ENCODE data around the gene C12orf42. TPM values are rescaled to one million over a fixed set of nuclear protein-coding genes. Genes with fewer than 3 reads are reported as not detected.
A peak's percentile ranks its signal among the peaks of the same experiment; 100 is the strongest.

The C12orf42 gene
- total RNA-seq: 1 to 10 TPM in 1 of 8 experiments, under 1 TPM in 3, not detected in 4; 0.14 to 1.1 (median 0.23) TPM

DNA sequence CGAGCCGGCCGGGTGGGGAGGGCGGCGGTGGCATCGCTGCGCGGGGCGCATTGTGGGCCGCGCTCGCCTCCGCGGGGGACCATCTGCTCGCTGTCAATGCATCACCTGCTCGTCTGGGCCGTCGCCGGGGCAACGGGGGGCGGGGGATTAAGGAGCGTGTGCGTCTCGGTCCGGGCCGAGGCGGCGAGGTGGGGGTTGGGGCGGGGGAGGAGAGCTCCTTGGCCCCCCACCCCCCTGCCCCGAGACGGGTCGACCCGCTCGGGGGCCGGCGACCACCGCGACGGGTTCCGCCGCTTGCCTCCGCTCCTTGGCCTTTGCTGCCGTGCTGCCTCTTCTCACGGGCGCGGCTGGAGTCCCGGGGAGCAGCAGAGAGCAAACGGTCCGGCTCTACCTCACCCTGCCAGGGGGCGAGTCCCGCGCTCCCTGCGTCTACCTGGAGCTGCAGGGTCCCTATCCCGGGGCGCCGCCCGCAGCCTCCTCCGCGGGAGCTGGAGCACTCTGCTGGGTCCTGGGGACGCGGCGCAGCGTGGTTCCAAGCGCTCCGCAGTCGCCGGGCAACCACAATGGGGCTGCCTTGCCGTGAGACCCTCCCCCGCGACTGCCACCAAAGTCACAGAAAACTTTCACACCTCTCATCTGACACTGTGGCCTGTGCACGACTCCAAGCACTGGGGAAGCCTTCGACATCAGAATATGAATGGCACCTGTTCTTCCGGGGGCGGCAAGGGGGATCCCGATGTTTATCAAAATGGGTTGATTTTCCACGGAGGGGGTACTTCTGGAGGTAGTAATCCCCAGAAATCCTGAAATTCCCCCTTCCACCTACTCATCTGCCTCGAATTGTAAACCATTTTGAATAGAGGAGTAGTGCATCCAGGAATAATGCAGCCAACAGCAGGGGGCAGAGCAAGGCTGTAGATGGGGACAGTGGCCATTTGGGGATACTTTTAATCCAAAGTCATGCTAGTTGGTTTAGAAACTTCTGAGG is at the start of gene C12orf42:
Gene C12orf42 (minus strand): TSS at position 500 of the 988 bp plus-strand sequence. CDS start 17,542 bp downstream, outside the sequence.
- peak within 1 kb of the TSS; percentile 9 to 75 for H3K27ac ChIP-seq

DNA sequence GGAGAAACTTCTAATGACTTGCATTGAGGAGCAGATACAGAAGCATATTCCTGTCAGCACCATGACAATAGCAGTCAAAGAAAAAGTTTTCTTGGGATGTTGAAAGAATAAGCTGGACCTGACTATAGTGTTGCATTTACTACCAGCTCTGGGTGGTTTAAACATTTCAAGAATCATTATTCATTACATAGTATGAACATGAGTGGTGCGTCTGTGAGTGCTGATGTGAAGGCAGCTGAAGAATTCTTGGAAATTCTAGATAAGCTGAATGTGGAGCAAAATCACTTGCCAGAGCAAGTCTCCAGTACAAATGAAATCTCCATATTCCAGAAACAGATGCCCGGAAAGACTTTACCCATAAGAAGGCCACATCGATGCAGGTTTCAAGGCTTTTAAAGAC is 46.3 kb upstream of the C12orf42 start:
- H3K27ac ChIP-seq: no peak overlapping the region
- in situ Hi-C loops (cut with MboI; ENCODE audit: low pct_unique_long_range_greater_than_20kb in 2 of 9, low sequenced_read_pairs in 9 of 9, unreplicated experiment in 9 of 9): loop anchor here in 5 of 9 experiments (10.0 to 25.0 kb wide), 2 partner anchors 597 to 605 kb away; no protein-coding TSS in a partner anchor
- no peaks in the 10 kb centered on the region for H3K4me1 ChIP-seq (replicated peaks in 1 of 2)
- no peak overlapping the region for H3K4me3 ChIP-seq
- no peak for ATAC-seq (replicated peaks in 6 of 8)
- WGBS, 10 experiments: 38 to 100% (median 96%) methylated on average over 2 to 3 of the region's 3 CpGs; no CpG with 5 or more reads in 4 of the 10 experiments

More for the DNA sequence above, at the start of gene C12orf42:
- Histone ChIP-seq H3K4me1 (replicated peaks in 1 of 2) (peaks cover 6 to 21% of the 10 kb centered on the region in 2 donors), H3K4me3 (peak within 1 kb of the TSS; percentile 41 to 54 (median 48))
- in situ Hi-C loops (cut with MboI; ENCODE audit: low pct_unique_long_range_greater_than_20kb in 2 of 9, low sequenced_read_pairs in 9 of 9, unreplicated experiment in 9 of 9): no loop called here
- 0% methylated on average over 4 to 6 of the region's 77 CpGs; no CpG with 5 or more reads in 8 of the 10 experiments for WGBS, 10 experiments
- peak; percentile 69 to 93 (median 89) for ATAC-seq (replicated peaks in 6 of 8)

DNA sequence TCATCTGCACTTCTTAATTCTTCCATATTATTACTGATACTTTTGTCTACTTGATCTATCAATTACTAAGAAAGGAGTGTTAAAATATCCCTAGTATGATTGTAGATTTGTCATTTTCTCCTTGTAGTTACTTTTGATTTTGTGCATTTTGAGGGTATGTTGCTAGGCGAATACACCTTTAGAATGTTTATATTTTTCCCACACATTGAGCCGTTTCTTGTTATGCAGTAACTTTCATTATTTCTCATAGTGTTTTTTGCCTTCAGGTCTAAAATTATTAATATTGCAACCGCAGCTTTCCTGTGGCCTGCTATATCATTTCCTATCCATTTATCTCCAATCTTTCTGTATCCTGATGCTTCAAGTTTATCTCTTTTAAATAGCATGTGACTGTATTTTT is 44.6 kb upstream of the C12orf42 start:
- ATAC-seq (replicated peaks in 6 of 8): no peak
- Histone ChIP-seq H3K4me1 (replicated peaks in 1 of 2) (no peaks in the 10 kb centered on the region), H3K27ac (no peak overlapping the region), H3K4me3 (no peak overlapping the region)
- in situ Hi-C loops (cut with MboI; ENCODE audit: low pct_unique_long_range_greater_than_20kb in 2 of 9, low sequenced_read_pairs in 9 of 9, unreplicated experiment in 9 of 9): loop anchor here in 5 of 9 experiments (10.0 to 25.0 kb wide), 2 partner anchors 596 to 603 kb away; no protein-coding TSS in a partner anchor
- WGBS, 10 experiments: 0 to 94% (median 65%) methylated on average over 1 to 3 of the region's 3 CpGs

DNA sequence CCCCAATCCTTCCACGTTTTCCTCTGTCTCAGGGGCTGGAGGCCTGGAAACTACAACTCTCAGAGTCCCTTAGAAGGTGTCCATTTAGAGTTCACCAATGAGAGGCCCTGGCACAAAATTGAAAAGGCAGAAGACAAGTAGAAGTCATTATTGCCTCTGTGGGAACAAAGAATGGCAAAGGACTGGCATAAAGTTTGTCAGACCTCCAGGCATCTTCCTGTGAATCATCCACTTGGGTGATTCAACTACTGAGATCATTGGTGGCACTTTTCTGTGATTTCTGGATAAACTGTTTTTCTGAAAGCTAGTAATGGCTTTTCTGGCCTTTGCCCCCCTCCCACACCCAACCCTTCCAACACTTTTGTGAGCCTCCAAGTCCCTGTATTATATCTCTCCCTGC is 42.6 kb upstream of the C12orf42 start:
- no peak overlapping the region for H3K4me3 ChIP-seq
- in situ Hi-C loops (cut with MboI; ENCODE audit: low pct_unique_long_range_greater_than_20kb in 2 of 9, low sequenced_read_pairs in 9 of 9, unreplicated experiment in 9 of 9): loop anchor here in 2 of 9 experiments (25.0 kb wide), 1 partner anchor 601 kb away; no protein-coding TSS in a partner anchor
- no peak for ATAC-seq (replicated peaks in 6 of 8)
- H3K27ac ChIP-seq: no peak overlapping the region
- no peaks in the 10 kb centered on the region for H3K4me1 ChIP-seq (replicated peaks in 1 of 2)
- 0 to 80% (median 63%) methylated on average over 1 of the region's 1 CpG; no CpG with 5 or more reads in 2 of the 10 experiments for WGBS, 10 experiments

DNA sequence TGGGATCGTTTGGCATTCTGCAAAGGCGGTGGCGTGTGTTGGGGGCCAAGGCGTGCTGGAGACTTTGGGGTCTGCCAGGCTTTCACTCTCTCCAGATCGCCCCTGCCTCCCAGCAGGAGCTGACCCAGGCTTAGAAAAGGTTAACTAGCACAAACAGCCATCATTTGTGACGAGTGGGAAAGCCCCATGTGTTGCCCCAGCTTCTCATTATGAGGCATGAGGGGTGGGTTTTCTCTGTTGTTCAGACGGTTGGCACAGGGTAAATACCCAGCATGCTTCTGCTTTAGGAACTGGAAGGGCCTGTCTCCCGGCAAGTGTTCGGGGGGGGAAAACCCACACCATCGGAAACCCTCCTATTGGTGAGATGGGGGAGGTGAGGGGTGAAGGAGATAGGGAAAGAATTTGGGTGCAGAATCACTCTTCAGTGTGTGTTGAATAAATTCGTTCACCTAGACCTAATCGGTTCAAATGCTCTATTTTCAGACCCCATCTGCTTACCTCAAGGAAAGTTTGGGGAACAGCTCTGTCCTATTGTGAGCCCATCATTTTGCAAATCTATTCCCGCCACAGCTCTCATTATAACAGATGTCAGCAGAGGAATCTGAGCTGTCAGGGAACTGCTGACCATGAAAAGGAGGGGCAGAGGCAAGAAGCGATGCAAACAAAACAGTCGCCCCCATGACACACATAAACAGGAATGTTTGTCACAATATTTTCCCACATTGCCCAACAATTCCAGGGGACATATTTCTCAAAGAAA is 34.7 kb upstream of the C12orf42 start:
- in situ Hi-C loops (cut with MboI; ENCODE audit: low pct_unique_long_range_greater_than_20kb in 2 of 9, low sequenced_read_pairs in 9 of 9, unreplicated experiment in 9 of 9): loop anchor here in 2 of 9 experiments (25.0 kb wide), 1 partner anchor 593 kb away; no protein-coding TSS in a partner anchor
- WGBS, 10 experiments: 0 to 59% (median 23%) methylated on average over 1 to 7 of the region's 15 CpGs
- ATAC-seq (replicated peaks in 6 of 8): peak in 3 of 8 experiments; percentile 43 to 62 (median 55)
- H3K4me1 ChIP-seq (replicated peaks in 1 of 2): peaks cover 10% of the 10 kb centered on the region in 2 donors
- no peak overlapping the region for H3K4me3 ChIP-seq
- H3K27ac ChIP-seq: no peak overlapping the region

DNA sequence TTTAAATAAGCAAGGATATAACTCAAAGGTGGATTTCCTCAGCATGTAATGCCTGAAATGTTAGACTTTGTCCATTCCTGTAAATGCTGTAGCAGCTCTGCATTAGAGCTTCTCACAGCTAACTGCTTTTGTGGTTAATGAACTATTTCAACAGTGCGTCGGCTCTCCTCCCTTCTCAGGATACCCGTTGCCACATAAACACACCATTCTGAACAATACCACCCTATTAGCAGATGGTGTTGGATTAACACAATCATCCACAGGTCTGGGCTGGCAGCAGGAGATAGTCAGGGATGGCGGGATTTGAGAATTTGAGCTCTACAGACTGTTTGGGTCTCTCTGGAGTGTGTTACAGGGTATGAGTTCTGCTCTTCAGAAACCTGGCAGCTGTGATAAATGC is 33.5 kb upstream of the C12orf42 start:
- Histone ChIP-seq H3K4me3 (no peak overlapping the region), H3K27ac (no peak overlapping the region), H3K4me1 (replicated peaks in 1 of 2) (peaks cover 10% of the 10 kb centered on the region in 2 donors)
- 0 to 86% (median 66%) methylated on average over 1 to 4 of the region's 4 CpGs; no CpG with 5 or more reads in 2 of the 10 experiments for WGBS, 10 experiments
- in situ Hi-C loops (cut with MboI; ENCODE audit: low pct_unique_long_range_greater_than_20kb in 2 of 9, low sequenced_read_pairs in 9 of 9, unreplicated experiment in 9 of 9): loop anchor here in 2 of 9 experiments (25.0 kb wide), 1 partner anchor 592 kb away; no protein-coding TSS in a partner anchor
- ATAC-seq (replicated peaks in 6 of 8): no peak

DNA sequence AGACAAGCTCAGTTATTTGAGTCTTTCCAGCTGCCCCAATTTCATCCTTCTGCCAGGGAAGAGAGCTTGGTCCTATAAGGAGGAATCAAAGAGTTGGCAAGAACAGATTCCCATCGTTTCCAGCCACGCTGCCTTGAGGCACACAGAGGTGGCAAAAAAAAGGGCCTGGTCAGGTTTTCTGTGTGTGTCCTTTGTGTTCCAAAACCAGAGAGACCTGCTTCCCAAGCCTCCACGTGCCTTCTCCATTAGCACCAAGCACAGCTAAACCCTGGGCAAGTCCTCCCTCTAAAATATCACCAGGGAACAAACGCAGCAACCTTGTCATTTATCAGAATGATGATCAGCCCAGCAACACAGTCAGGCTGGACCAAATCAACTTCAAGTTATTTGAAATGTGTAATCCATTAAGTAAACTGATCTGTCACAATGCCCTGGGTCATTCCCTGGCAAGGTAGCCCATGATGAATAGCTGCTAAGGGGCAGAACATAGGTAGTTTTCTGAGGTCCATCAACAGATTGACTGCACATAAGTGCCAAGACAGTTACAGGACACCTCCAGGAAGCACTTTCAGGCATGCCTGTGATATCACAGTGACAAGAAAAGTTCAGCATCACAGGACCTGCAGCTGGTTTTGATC is 28.6 kb upstream of the C12orf42 start:
- WGBS, 10 experiments: 0 to 100% (median 52%) methylated on average over 1 to 4 of the region's 4 CpGs; no CpG with 5 or more reads in 2 of the 10 experiments
- in situ Hi-C loops (cut with MboI; ENCODE audit: low pct_unique_long_range_greater_than_20kb in 2 of 9, low sequenced_read_pairs in 9 of 9, unreplicated experiment in 9 of 9): no loop called here
- Histone ChIP-seq H3K4me1 (replicated peaks in 1 of 2) (no peaks in the 10 kb centered on the region), H3K4me3 (no peak overlapping the region), H3K27ac (no peak overlapping the region)
- no peak for ATAC-seq (replicated peaks in 6 of 8)

DNA sequence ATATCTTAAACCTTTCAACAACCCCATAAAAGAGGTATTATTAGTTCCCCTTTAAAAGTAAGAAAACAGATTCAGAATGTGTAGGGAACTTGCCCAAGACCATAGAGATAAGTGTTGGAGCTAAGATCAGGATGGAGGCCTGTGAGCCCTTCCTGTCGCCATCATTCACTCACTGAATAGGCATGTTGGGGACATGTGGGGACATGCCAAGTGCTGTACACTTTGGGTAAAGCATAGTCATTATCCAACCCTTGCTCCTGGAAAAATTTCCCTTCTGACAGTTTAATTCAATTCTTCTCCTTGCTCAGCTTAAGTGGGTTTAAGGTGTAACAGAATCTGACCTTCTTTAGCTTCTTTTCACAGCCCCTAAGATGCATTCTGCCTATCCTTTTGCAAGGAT is 28.0 kb upstream of the C12orf42 start:
- in situ Hi-C loops (cut with MboI; ENCODE audit: low pct_unique_long_range_greater_than_20kb in 2 of 9, low sequenced_read_pairs in 9 of 9, unreplicated experiment in 9 of 9): no loop called here
- H3K4me1 ChIP-seq (replicated peaks in 1 of 2): no peaks in the 10 kb centered on the region
- no peak overlapping the region for H3K4me3 ChIP-seq
- H3K27ac ChIP-seq: no peak overlapping the region
- 20 to 100% (median 92%) methylated on average over 1 of the region's 1 CpG; no CpG with 5 or more reads in 4 of the 10 experiments for WGBS, 10 experiments
- peak in 1 of 8 experiments; percentile 41 for ATAC-seq (replicated peaks in 6 of 8)

DNA sequence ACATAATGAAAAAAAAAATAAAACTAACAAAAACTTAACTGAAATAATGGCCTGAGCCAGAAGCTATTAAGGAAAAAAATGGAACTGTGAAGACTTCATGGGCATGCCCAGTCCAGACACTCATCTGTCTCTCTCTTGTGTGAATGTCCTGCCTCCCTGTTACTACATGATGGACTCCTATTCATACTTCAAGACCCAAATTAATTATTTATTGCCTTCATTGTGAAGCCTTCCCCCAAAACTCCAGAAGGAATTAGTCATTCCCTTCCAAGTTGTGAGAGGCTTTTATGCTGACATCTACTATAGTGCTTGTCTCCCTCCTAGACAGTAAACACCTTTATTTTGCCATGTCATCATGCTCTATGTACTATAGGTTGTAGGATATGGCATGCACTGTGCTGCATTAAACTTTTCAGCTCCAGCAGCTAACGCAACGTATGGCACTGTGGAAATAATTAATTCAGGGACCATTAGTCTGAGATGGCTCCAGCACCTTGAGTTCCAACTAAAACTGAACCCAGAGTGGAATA is 25.0 kb upstream of the C12orf42 start:
- Histone ChIP-seq H3K4me1 (replicated peaks in 1 of 2) (no peaks in the 10 kb centered on the region), H3K27ac (no peak overlapping the region), H3K4me3 (no peak overlapping the region)
- ATAC-seq (replicated peaks in 6 of 8): no peak
- 0 to 87% (median 59%) methylated on average over 1 to 2 of the region's 2 CpGs; no CpG with 5 or more reads in 4 of the 10 experiments for WGBS, 10 experiments
- in situ Hi-C loops (cut with MboI; ENCODE audit: low pct_unique_long_range_greater_than_20kb in 2 of 9, low sequenced_read_pairs in 9 of 9, unreplicated experiment in 9 of 9): no loop called here

DNA sequence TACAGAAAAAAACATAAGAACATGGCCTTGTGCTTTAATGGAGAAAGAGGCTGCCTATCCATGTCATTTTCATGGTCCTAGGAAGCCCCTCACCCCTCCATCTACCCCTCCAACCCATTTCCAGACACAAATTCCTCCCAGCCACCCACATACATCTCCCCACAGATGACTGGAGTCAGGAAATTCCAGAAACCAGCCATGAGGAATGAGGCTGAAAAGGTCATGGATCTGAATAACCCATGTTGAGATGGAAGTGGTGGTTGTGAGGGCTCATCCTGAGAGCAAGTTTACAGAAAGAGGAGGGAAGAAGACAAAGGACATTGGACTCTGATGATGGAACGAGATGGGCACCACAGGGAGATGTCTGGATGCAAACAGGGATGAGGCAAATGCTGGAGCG is 23.9 kb upstream of the C12orf42 start:
- Histone ChIP-seq H3K4me1 (replicated peaks in 1 of 2) (no peaks in the 10 kb centered on the region), H3K27ac (no peak overlapping the region), H3K4me3 (no peak overlapping the region)
- no peak for ATAC-seq (replicated peaks in 6 of 8)
- WGBS, 10 experiments: 60 to 72% (median 60%) methylated on average over 1 to 2 of the region's 2 CpGs; no CpG with 5 or more reads in 5 of the 10 experiments
- in situ Hi-C loops (cut with MboI; ENCODE audit: low pct_unique_long_range_greater_than_20kb in 2 of 9, low sequenced_read_pairs in 9 of 9, unreplicated experiment in 9 of 9): no loop called here

DNA sequence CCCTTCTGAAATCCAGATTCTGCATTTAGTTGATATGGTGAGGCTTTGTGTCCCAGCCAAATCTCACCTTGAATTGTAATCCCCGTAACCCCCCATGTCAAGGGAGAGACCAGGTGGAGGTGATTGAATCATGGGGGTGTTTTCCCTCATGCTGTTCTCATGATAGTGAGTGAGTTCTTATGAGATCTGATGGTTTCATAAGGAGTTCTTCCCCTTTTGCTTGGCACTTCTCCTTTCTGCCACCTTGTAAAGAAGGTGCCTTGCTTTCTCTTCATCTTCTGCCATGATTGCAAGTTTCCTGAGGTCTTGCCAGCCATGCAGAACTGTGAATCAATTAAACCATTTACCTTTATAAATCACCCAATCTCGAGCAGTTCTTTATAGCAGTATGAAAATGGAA is 23.1 kb upstream of the C12orf42 start:
- H3K27ac ChIP-seq: no peak overlapping the region
- no peak overlapping the region for H3K4me3 ChIP-seq
- WGBS, 10 experiments: 0 to 100% (median 52%) methylated on average over 1 to 2 of the region's 2 CpGs; no CpG with 5 or more reads in 4 of the 10 experiments
- in situ Hi-C loops (cut with MboI; ENCODE audit: low pct_unique_long_range_greater_than_20kb in 2 of 9, low sequenced_read_pairs in 9 of 9, unreplicated experiment in 9 of 9): no loop called here
- H3K4me1 ChIP-seq (replicated peaks in 1 of 2): no peaks in the 10 kb centered on the region
- ATAC-seq (replicated peaks in 6 of 8): no peak

DNA sequence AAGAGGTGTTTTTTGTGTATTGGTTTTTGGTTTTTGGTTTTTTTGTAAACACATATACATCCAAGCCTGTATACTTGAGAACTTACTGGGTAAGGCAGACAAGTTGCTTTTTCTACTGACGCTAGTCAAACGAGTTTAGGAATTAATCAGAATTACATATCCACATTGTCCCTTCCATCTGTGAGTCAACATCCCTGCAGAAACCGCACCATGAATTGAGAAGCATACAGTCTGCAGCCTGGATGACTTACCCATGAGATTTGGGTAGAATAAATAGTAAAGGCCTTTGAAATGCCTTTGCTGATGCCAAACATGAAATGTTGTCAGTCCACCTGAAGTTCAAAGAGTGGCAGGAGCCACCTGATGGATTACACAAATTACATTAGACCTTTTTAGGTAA is 21.4 kb upstream of the C12orf42 start:
- Histone ChIP-seq H3K4me3 (no peak overlapping the region), H3K4me1 (replicated peaks in 1 of 2) (no peaks in the 10 kb centered on the region), H3K27ac (no peak overlapping the region)
- 25 to 100% (median 75%) methylated on average over 1 to 3 of the region's 3 CpGs; no CpG with 5 or more reads in 2 of the 10 experiments for WGBS, 10 experiments
- ATAC-seq (replicated peaks in 6 of 8): no peak
- in situ Hi-C loops (cut with MboI; ENCODE audit: low pct_unique_long_range_greater_than_20kb in 2 of 9, low sequenced_read_pairs in 9 of 9, unreplicated experiment in 9 of 9): no loop called here
